GM19372 (cell line): ENCODE data around the gene LALBA.
"Not testable (repeated sequence)": the region's sequence is repeated elsewhere in the genome, so short reads cannot be mapped to it uniquely, and the experiment has no call there.

Source experiments
- ATAC-seq: cut with Tn5 transposase; IDR thresholded peaks from one replicate; pipeline ENCODE4 v1.9.1; 2021; ENCODE audit warnings: mild to moderate bottlenecking, low read depth, moderate library complexity; ENCODE audit not compliant: unreplicated experiment

LALBA gene

DNA sequence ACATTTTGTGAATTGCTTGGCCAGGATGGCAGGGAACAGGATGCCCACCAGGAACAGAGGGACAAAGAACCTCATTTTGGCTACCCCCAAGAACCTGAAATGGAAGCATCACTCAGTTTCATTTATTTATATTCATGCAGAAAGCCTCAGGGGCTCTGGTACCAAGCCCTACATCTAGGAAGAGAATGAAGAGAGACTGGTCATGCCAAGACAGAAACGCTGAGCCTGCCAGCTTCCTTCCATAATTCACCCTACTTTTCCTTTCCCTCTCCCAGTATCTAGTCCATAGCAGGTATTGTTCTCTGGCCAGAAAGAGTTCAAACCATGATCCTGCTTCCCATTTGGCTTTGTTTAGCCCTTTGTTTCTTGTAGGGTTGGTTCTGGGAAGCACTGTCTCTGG lies at the start of gene LALBA:
Gene LALBA (minus strand): TSS at position 101 of the 400 bp plus-strand sequence. CDS start 26 bp downstream, at position 75.
- no peak for ATAC-seq

DNA sequence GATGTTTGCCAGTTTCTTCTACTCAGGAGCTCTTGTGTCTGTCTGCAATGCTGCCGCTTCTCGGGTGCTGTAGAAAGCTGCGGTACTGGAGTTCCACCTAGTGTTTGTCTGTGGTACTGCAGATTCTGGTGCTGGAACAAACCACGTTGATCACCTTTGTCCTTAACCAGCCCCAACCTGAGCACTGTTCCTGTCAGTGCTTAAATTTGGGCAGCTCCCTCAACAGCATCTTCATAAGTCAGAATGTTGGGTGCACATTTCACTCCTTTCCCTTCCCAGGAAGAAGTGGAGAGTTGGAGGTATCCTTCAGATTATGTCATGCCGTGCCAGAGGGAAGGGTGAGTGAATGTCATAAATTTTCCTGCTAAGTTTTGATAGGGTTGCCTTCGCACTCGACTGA lies 48.7 kb upstream of the LALBA start:
- ATAC-seq: peak; percentile 64

DNA sequence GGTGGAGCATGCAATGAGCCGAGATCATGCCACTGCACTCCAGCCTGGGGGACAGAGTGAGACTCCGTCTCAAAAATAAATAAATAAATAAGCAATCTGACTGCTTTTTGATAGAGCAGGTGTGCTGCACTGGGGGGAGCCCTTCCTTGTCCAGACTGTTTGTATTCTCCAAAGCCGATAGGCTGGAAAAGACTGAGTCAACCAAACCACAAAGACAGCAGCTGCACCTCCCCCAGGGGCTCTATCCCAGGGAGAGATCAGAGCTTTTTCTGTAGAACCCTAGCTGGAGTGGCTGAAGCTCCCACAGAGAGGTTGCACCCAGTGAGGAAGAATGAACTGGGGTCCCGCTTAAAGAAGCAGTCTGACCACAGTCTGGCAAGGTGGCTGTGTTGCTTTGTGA lies 45.8 kb upstream of the LALBA start:
- no peak for ATAC-seq

DNA sequence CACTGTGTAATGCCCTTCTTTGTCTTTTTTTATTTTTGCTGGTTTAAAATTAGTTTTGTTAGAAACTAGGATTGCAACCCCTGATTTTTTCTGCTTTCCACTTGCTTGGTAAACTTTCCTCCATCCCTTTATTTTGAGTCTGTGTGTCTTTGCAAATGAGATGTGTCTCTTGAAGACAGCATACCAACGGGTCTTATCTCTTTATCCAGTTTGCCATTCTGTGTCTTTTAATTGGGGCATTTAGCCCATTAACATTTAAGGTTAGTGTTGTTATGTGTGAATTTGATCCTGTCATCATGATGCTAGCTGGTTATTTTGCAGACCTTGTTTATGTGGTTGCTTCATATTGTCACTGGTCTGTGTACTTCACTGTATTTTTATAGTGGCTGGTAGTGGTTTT lies 43.5 kb upstream of the LALBA start:
- ATAC-seq: no peak

GRCh38 chr12:48602192-48602989 lies 32.5 kb upstream of the LALBA start:
- no peak for ATAC-seq

DNA sequence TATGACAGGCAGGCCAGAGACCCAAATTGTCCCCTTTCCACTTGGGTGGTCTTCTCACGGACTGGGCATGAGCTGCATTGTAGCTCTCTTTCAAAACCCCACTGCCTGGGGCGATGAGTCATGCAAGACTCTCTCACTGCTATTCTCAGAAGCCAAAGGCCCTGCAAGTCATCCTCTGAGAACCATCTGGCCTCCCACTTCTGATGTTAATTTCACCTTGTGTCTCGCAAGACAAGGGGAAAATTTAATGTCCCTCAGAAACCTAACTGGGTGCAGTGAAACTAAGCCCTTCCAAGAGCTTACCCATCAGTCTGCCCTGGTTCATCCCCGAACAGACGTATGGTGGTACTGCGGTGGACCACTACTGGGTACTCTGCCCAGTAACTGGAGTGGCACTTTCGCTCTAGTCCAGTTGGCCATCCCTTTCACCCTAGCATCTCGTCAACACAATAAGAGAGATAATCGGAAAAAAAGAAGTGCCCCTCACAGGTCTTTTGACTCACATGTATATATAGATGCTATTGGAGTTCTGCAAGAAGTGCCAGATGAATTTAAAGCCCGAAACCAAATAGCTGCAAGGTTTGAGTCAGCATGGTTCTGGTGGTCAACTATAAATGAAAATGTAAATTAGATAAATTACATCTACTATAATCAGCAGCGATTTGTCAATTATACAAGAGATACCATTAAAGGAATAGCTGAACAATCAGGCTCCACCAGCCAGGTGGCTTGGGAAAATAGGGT lies 31.3 kb upstream of the LALBA start:
- peak; percentile 89 for ATAC-seq

- ATAC-seq: no peak
Measured at GRCh38 chr12:48600552-48600951, 30.7 kb upstream of the LALBA start.

DNA sequence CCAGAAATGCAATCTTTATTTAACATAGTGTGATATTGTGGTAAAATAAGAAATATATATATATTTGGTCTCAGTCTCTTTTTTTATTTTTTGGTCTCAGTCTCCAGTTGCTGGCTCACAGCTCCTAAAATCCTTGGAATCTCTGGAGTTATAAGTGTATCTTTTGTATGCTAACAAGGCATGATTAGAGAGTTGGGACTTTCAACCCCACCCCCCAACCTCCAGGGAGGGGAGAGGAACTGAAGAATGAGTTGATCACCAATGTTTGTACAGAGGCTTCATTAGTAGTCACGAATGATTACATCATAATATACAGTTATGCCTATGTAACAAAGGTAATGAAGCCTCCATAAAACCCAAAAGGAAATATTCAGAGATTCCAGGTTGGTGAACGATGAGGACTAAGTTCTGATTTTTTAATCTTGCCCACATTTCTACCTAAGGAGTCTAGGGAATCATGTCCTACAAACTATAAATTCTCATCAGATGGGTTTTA lies 22.8 kb upstream of the LALBA start:
- ATAC-seq: no peak

- ATAC-seq: no peak
Measured at GRCh38 chr12:48586361-48586760, 16.5 kb upstream of the LALBA start.

DNA sequence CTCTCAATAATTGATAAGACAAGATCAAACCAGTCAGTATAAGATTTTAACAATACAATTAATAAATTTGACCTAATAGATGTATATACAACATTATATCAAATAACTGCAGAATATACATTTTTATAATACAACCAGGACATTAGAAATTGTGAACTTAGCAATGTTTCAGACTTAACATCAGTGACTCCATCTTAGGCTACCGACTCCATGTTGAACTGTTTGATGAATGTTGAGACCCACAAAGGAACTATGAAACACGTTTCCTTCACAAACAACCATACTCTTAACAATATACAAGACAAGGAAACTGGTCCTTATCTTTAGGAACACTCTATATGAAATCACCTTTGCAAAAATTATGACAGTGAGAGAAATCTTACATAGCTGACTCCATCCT lies 13.9 kb upstream of the LALBA start:
- no peak for ATAC-seq

DNA sequence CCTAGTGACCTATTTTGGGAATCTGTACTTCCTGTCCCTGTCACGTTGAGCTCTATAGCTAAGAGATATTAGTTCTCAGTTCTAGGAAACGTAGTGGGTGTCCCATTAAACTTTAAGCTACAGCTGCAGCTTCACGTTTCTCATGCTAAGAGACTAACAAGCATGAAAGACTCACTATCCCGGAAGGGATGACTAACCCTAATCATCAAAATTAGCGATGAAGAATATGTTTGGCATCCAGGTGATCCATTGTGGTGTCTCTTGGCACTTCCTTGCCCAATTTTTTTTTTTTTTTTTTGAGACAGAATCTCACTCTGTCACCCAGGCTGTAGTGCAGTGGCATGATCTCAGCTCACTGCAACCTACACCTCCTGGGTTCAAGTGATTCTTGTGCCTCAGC lies 11.0 kb upstream of the LALBA start:
- no peak for ATAC-seq

GRCh38 chr12:48572326-48572725 lies 2.5 kb upstream of the LALBA start:
- ATAC-seq: no peak

- ATAC-seq: no peak
Measured at GRCh38 chr12:48567731-48568130, 2.1 kb downstream of the LALBA start.

DNA sequence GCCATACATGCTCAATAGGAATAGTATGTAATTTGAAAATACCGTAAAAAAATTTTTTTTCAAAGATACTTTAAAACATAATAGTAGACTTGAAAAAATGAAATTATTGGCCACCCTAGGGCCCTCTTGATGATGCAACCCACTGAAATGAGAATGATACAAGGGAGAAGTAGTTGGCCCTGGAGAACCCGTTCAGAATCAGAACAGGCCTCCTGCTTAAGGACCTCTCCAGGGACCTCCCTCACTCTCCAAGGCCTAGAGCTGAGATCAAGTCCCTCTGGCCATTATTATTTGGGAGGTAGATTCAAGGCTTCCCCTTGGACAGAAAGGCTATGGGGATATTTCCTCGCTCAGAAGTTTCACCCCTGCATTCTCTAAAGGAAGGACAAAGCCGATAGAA lies 11.9 kb downstream of the LALBA start:
- no peak for ATAC-seq

DNA sequence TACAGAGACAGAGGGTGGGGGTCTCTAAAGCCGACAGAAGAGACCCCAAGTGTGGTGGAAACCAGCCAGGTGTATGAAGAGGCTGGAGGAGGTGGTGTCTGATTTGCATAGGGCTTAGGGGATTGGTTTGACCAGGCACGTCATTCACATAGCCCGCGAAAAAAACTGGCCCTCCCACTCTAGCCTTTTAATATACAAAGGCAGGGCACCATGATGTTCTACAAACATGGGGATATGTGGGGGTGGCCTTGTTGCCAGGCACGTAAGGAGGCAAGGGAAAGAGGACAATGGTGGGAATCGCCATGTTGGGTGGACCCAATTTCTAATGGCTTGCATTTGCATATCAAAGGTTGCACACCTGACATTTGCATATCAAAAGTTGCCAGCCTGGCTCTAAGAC lies 13.2 kb downstream of the LALBA start:
- ATAC-seq: no peak

DNA sequence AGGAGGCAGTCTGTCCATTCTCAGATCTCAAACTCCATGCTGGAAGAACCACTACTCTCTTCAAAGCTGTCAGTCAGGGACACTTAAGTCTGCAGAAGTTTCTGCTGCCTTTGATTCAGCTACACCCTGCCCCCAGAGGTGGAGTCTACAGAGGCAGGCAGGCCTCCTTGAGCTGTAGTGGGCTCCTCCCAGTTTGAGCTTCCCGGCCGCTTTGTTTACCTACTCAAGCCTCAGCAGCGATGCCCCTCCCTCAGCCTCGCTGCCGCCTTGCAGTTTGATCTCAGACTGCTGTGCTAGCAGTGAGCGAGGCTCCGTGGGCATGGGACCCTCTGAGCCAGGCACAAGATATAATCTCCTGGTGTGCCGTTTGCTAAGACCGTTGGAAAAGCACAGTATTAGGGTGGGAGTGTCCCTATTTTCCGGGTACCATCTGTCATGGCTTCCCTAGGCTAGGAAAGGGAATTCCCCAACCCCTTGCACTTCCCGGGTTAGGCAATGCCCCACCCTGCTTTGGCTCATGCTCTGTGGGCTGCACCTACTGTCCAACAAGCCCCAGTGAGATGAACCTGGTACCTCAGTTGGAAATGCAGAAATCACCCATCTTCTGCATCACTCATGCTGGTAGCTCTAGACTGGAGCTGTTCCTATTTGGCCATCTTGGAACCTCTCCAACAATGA lies 16.0 kb downstream of the LALBA start:
- ATAC-seq: not testable (repeated sequence)

DNA sequence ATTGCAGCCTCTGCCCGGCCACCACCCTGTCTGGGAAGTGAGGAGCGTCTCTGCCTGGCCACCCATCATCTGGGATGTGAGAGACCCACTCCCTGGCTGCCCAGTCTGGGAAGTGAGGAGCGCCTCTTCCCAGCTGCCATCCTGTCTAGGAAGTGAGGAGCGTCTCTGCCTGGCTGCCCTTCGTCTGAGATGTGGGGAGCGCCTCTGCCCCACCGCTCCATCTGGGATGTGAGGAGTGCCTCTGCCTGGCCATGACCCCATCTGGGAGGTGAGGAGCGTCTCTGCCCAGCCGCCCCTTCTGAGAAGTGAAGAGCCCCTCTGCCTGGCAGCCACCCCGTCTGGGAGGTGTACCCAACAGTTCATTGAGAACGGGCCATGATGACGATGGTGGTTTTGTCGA lies 18.2 kb downstream of the LALBA start:
- ATAC-seq: not testable (repeated sequence)

- ATAC-seq: not testable (repeated sequence)
Measured at GRCh38 chr12:48547012-48547411, 22.8 kb downstream of the LALBA start.

DNA sequence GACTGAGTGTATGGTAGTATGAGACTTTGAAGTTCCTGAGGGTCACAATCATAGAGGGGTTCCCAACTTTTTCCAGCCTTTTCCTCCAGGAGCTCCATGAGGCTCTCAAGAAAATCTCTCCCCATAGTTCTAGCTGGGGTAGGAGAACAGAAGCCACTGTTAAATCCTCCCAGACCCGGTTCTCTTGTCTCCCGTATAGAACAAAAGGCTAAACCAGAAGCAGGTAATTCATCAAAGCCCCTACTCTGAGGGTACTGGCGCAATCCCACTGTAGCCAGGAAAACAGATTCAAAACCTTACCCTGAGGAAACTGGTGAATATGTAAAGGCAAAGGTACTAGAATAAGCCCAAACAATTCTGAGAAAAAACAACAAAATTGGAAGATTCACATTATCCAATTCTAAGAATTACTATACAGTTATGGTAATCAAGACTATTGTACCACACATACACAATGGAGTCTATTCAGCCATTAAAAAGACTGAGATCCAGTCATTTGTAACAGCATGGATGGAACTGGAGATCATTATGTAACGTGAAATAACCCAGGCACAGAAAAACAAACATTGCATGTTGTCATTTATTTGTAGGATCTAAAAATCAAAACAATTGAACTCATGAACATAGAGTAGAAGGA lies 23.9 kb downstream of the LALBA start:
- no peak for ATAC-seq

DNA sequence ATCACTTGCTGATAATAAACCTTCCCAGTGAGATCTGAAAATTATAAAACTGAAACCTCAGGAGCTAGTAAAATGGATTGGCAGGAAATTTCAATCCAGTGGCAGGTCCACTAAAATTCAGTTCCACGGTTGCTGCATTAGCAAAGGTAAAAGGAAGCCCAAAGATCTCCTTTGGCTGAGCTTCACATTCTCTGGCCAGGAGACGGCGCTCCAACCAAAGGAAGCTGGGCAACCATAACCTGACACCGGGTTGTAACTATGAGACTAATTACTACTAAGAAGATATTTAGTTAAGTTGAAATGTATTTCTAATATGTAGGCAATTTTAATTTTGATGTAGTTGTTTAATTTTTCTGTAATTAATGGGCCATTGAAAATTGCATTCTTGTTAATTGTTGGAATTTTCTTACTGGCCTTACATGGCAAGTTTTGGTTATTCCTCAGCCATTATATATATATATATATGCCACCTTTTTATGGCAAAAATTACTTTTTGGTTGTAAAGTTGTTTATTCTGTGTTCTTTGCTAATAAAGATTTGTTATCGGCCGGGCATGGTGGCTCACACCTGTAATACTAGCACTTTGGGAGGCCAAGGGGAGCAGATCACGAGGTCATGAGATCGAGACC lies 27.4 kb downstream of the LALBA start:
- no peak for ATAC-seq
